H1 (cell line): ENCODE data around the gene SRSF1. TPM values are rescaled to one million over a fixed set of nuclear protein-coding genes. Genes with fewer than 3 reads are reported as not detected.
A peak's percentile ranks its signal among the peaks of the same experiment; 100 is the strongest.

Experiments used
- CTCF ChIA-PET: fragments of 300-600 bp; sonication (Branson Sonifier 250); formaldehyde crosslinking; loops from one replicate; lab custom pipeline; 2021; ENCODE audit not compliant: partially characterized antibody; lab: Charles Lee
- POLR2A ChIA-PET: fragments of 300-600 bp; sonication (Branson Sonifier 250); formaldehyde crosslinking; loops from one replicate; lab custom pipeline; 2021; ENCODE audit warnings: inconsistent platforms; ENCODE audit not compliant: partially characterized antibody; lab: Charles Lee
- DNase-seq, 2 experiments: peaks; one replicate each; pipeline versions ENCODE4 v3.0.0 to v3.0.0-alpha.2; 2010 to 2022; ENCODE audit warnings: low spot score in 2 of 2, low read depth in 1 of 2, mixed read lengths in 1 of 2
- FAIRE-seq: peaks from 2 replicates; lab custom pipeline; 2011; peaks lifted over from hg19 to GRCh38; lab: Jason Lieb, UNC
- H2AFZ ChIP-seq: 2 replicates; pipeline ENCODE4 v1.8.1; 2012; ENCODE audit warnings: low read length, inconsistent platforms
- H2AK5ac ChIP-seq: 2 replicates; pipeline ENCODE4 v1.6.1; 2013; ENCODE audit warnings: low read depth, low read length
- H2BK120ac ChIP-seq: replicated peaks from 2 replicates; pipeline ENCODE3; 2013; ENCODE audit warnings: low read depth, low read length, inconsistent platforms
- H2BK12ac ChIP-seq: 2 replicates; pipeline ENCODE4 v1.6.1; 2013; ENCODE audit warnings: low read depth, low read length
- H2BK15ac ChIP-seq: 2 replicates; pipeline ENCODE4 v1.6.1; 2013; ENCODE audit warnings: low read length
- H2BK20ac ChIP-seq: 2 replicates; pipeline ENCODE4 v1.6.1; 2013; ENCODE audit warnings: low read length
- H2BK5ac ChIP-seq: 2 replicates; pipeline ENCODE4 v1.6.1; 2013; ENCODE audit warnings: low read depth, low read length
- H3K14ac ChIP-seq: 2 replicates; pipeline ENCODE4 v1.6.1; 2013; ENCODE audit warnings: inconsistent platforms; ENCODE audit not compliant: insufficient read length
- H3K18ac ChIP-seq: 2 replicates; pipeline ENCODE4 v1.6.1; 2013; ENCODE audit warnings: low read length; ENCODE audit errors: extremely low read depth
- H3K23ac ChIP-seq: 2 replicates; pipeline ENCODE4 v1.6.1; 2013; ENCODE audit warnings: inconsistent platforms; ENCODE audit not compliant: insufficient read length
- H3K23me2 ChIP-seq: 2 replicates; pipeline ENCODE4 v1.6.1; 2013; ENCODE audit warnings: low read depth, low read length
- H3K27ac ChIP-seq: 2 replicates; pipeline ENCODE4 v1.6.1; 2011; ENCODE audit warnings: low read depth, low read length, inconsistent platforms
- H3K27me3 ChIP-seq, 4 experiments: replicated peaks in 1 of 4; 1 replicate in 1 of 4; 2 replicates in 3 of 4; pipeline versions ENCODE4 v1.6.1 to v1.8.1; 2011 to 2013; ENCODE audit warnings: low read length in 3 of 4, mild to moderate bottlenecking in 3 of 4, inconsistent platforms in 2 of 4, mixed read lengths in 2 of 4, moderate library complexity in 1 of 4; ENCODE audit not compliant: control insufficient read depth in 3 of 4, insufficient read depth in 3 of 4; ENCODE audit errors: extremely low read depth in 1 of 4
- H3K36me3 ChIP-seq, 4 experiments: 2 replicates each; pipeline versions ENCODE4 v1.6.1 to v1.8.1; 2011 to 2013; ENCODE audit warnings: mild to moderate bottlenecking in 4 of 4, low read length in 3 of 4, moderate library complexity in 2 of 4, control low read depth in 1 of 4, inconsistent platforms in 1 of 4; ENCODE audit not compliant: insufficient read depth in 4 of 4, control insufficient read depth in 2 of 4
- H3K4ac ChIP-seq: replicated peaks from 2 replicates; pipeline ENCODE3; 2013; ENCODE audit warnings: low read length, low read depth, mixed read lengths, inconsistent platforms; ENCODE audit not compliant: insufficient read length
- H3K4me1 ChIP-seq, 4 experiments: replicated peaks in 1 of 4; 1 replicate in 1 of 4; 2 replicates in 3 of 4; pipeline versions ENCODE4 v1.6.1 to v1.8.1; 2011 to 2013; ENCODE audit warnings: low read length in 3 of 4, inconsistent platforms in 2 of 4, mixed read lengths in 1 of 4; ENCODE audit not compliant: insufficient read depth in 4 of 4, control insufficient read depth in 3 of 4
- H3K4me2 ChIP-seq, 2 experiments: 2 replicates each; pipeline versions ENCODE4 v1.6.1 to v1.8.1; 2011 to 2013; ENCODE audit warnings: low read depth in 2 of 2, low read length in 2 of 2, control low read depth in 1 of 2, inconsistent platforms in 1 of 2, mild to moderate bottlenecking in 1 of 2; ENCODE audit not compliant: insufficient read depth in 1 of 2
- H3K4me3 ChIP-seq, 4 experiments: fragments of 200-600, 300-600 bp in 1 of 4; sonication (generic), shearing (Covaris generic), sonication (Bioruptor Twin) in 1 of 4; 2 replicates each; pipeline versions ENCODE4 v1.5.1 to v1.8.1; 2011 to 2016; ENCODE audit warnings: low read length in 4 of 4, low read depth in 3 of 4, control low read depth in 2 of 4, inconsistent platforms in 2 of 4, mild to moderate bottlenecking in 2 of 4, mixed read lengths in 1 of 4, moderate library complexity in 1 of 4; ENCODE audit not compliant: insufficient read depth in 2 of 4; ENCODE audit errors: extremely low read depth in 1 of 4
- H3K56ac ChIP-seq: replicated peaks from 2 replicates; pipeline ENCODE3; 2013; ENCODE audit warnings: low read depth, mild to moderate bottlenecking, mixed read lengths, low read length, inconsistent platforms; ENCODE audit not compliant: insufficient read length
- H3K79me1 ChIP-seq: 2 replicates; pipeline ENCODE4 v1.6.1; 2013; ENCODE audit warnings: low read depth, low read length, control low read depth
- H3K79me2 ChIP-seq, 2 experiments: 2 replicates each; pipeline versions ENCODE4 v1.6.1 to v1.8.1; 2012 to 2013; ENCODE audit warnings: low read length in 2 of 2, mild to moderate bottlenecking in 2 of 2, inconsistent platforms in 1 of 2; ENCODE audit not compliant: insufficient read depth in 2 of 2, control insufficient read depth in 1 of 2
- H3K9ac ChIP-seq, 4 experiments: replicated peaks in 1 of 4; 1 replicate in 1 of 4; 2 replicates in 3 of 4; pipeline versions ENCODE4 v1.6.1 to v1.8.1; 2011 to 2013; ENCODE audit warnings: low read depth in 3 of 4, low read length in 3 of 4, control low read depth in 2 of 4, mild to moderate bottlenecking in 2 of 4, moderate library complexity in 2 of 4, inconsistent platforms in 1 of 4; ENCODE audit errors: extremely low read depth in 1 of 4
- H3K9me3 ChIP-seq, 2 experiments: 2 replicates each; pipeline versions ENCODE4 v1.6.1 to v1.8.1; 2012 to 2013; ENCODE audit warnings: mild to moderate bottlenecking in 2 of 2, moderate library complexity in 2 of 2, control low read depth in 1 of 2, inconsistent platforms in 1 of 2, low read depth in 1 of 2, low read length in 1 of 2, mixed read lengths in 1 of 2; ENCODE audit not compliant: insufficient read depth in 2 of 2
- H4K20me1 ChIP-seq, 2 experiments: replicated peaks in 1 of 2; 2 replicates each; pipeline versions ENCODE3 to v1.8.1; 2011 to 2013; ENCODE audit warnings: inconsistent platforms in 2 of 2, low read length in 2 of 2, mild to moderate bottlenecking in 1 of 2; ENCODE audit not compliant: insufficient read depth in 2 of 2, control insufficient read depth in 1 of 2
- H4K5ac ChIP-seq: 2 replicates; pipeline ENCODE4 v1.6.1; 2013; ENCODE audit warnings: low read length, low read depth, mixed read lengths, inconsistent platforms; ENCODE audit not compliant: insufficient read length
- H4K8ac ChIP-seq: 2 replicates; pipeline ENCODE4 v1.8.0; 2013; ENCODE audit warnings: mild to moderate bottlenecking, moderate library complexity, low read length, inconsistent platforms; ENCODE audit not compliant: insufficient read depth; ENCODE audit errors: extremely low read depth
- H4K91ac ChIP-seq: replicated peaks from 2 replicates; pipeline ENCODE3; 2013; ENCODE audit warnings: low read length, mixed read lengths, inconsistent platforms; ENCODE audit not compliant: insufficient read length
- CTBP2 ChIP-seq: IDR thresholded peaks from 2 replicates; pipeline ENCODE4 v1.7.0; 2011; ENCODE audit warnings: borderline replicate concordance, mild to moderate bottlenecking, moderate library complexity, mixed read lengths, low read length; ENCODE audit not compliant: insufficient read depth, insufficient read length
- KDM4A ChIP-seq: IDR thresholded peaks from one replicate; pipeline ENCODE4 v1.7.1; 2012; ENCODE audit warnings: low read depth, mild to moderate bottlenecking, moderate library complexity, low read length, inconsistent platforms; ENCODE audit not compliant: severe bottlenecking
- PHF8 ChIP-seq: fragments of 200-600 bp; sonication (generic); conservative IDR thresholded peaks from 2 replicates; pipeline ENCODE4 v1.7.1; 2012; ENCODE audit warnings: low read depth, mild to moderate bottlenecking, inconsistent platforms, low read length, moderate library complexity
- RBBP5 ChIP-seq: IDR thresholded peaks from 2 replicates; pipeline ENCODE4 v1.7.1; 2012; ENCODE audit warnings: low read depth, mild to moderate bottlenecking, inconsistent platforms, low read length, moderate library complexity, borderline replicate concordance
- TAF1 ChIP-seq: IDR thresholded peaks from 2 replicates; pipeline ENCODE4 v1.6.1; 2011; ENCODE audit warnings: mild to moderate bottlenecking, low read depth, low read length
- YY1 ChIP-seq: IDR thresholded peaks from 2 replicates; pipeline ENCODE4 v1.6.1; 2011; ENCODE audit warnings: low read depth, mild to moderate bottlenecking, low read length
- WGBS, 2 experiments: shearing (Covaris generic) in 1 of 2; methylation state at CpG; one replicate each; pipeline versions ENCODE4 v1.1.6 to v1.1.7; 2013 to 2015; ENCODE audit warnings: low lambda C conversion rate in 2 of 2, mixed read lengths in 2 of 2, inconsistent platforms in 1 of 2, low coverage in 1 of 2, missing lambda C conversion rate in 1 of 2; ENCODE audit not compliant: insufficient replicate concordance in 2 of 2, insufficient coverage in 1 of 2, insufficient read length in 1 of 2; ENCODE audit errors: extremely low coverage in 1 of 2, missing lambda C conversion rate in 1 of 2; 5-methylcytosine and 5-hydroxymethylcytosine counted together
- polyA plus RNA-seq, 7 experiments: library from polyadenylated mRNA; depleted of rRNA in 3 of 7; stranded (reverse) in 5 of 7; unstranded in 2 of 7; fragments of >200 nt in 5 of 7; fragments of 200-250 nt in 2 of 7; gene quantifications; 1 replicate in 5 of 7; 2 replicates in 1 of 7; 4 replicates in 1 of 7; pipeline versions ENCODE4 v1.2.1 to v1.2.3, GENCODE V29; 2011 to 2013; ENCODE audit warnings: missing spikeins in 2 of 7, mixed read lengths in 2 of 7
- total RNA-seq: library from RNA; stranded (reverse); fragmentation: NEBNext Ultra II Directional; extraction: Animal tissue kit (Norgen Biotek cat#: 25700); gene quantifications from 2 replicates; pipeline ENCODE4 v1.2.1, GENCODE V29; 2021

Gene SRSF1
- total and polyA plus RNA-seq, 2 of the 8 experiments (the other 6 are each of a cell fraction or from before 2014, with no cell fraction given) = 149 to 429 TPM

DNA sequence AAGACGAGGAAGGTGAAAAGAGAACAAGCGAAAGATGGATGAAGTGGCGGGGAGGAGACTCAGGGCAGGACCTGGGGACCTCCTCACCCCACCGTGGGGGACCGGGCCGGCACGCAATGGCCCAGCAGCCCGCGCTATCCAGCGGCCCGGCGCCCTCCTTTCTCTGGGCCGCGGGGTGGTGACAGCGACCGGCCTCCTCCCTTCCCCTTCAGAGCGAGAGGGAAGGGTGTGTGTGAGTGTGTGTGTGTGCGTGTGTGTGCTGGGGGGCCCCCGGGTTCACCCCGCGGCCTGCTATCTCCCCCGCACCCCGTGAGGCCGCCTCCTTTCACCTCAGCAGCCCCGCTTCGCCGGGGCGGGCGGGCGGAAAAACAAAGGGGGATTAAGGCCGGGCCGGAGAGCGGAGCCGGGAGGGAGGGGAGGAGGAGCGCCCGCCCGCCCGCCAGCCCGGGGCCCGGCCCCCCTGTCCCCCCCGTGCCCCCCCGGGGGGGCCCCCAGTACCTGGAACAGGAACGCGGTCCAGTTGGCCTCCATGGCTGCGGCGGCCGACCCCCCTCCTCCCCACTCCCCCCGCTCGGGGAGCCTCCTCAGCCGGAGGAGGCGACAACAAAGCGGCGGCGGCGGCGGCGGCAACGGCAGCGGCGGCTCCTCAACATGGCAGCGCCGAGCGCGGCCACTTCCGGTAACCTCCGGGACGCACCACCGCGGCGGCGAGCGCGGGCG lies 19.3 kb downstream of the SRSF1 start, which contains the start of gene VEZF1:
TSS of gene VEZF1 (minus strand) at position 674 of the 720 bp plus-strand sequence. CDS start at position 531, 143 bp downstream.
- H3K27me3 ChIP-seq = no peaks in the 10 kb centered on the region
- peaks cover 4% of the 10 kb centered on the region; the same call in 1 of the 2 replicates for H3K79me1 ChIP-seq
- FAIRE-seq = no peak
- H3K9me3 ChIP-seq = no peaks in the 10 kb centered on the region
- no peak within 1 kb of the TSS for H2BK12ac ChIP-seq
- peaks cover 0 to 2% (median 0%) of the 10 kb centered on the region in 4 experiments; a peak in 3 of 7 replicates for H3K4me1 ChIP-seq
- H3K14ac ChIP-seq = peak within 1 kb of the TSS; percentile 9
- POLR2A ChIA-PET = interaction anchor here (0.7 to 28.0 kb wide), 17 partner anchors 9 to 183 kb away, joined by 3 to 672 read pairs (median 6); partner anchors contain the start of genes CUEDC1, MRPS23 and SRSF1
- peaks cover 6 to 43% of the 10 kb centered on the region in 2 experiments for H3K79me2 ChIP-seq
- peaks cover 0 to 4% (median 1%) of the 10 kb centered on the region in 4 experiments; a peak in 3 of 8 replicates for H3K36me3 ChIP-seq
- H2AFZ ChIP-seq = peak within 1 kb of the TSS; percentile 64; the same call in 1 of the 2 replicates
- H3K56ac ChIP-seq = peak within 1 kb of the TSS; percentile 79
- peak within 1 kb of the TSS; percentile 73; the same call in 1 of the 2 replicates for H2BK5ac ChIP-seq
- peak within 1 kb of the TSS; percentile 82 for H3K4ac ChIP-seq
- H3K9ac ChIP-seq = peak within 1 kb of the TSS; percentile 76 to 89 (median 82)
- H4K20me1 ChIP-seq = peaks cover 0 to 10% of the 10 kb centered on the region in 2 experiments
- no peak within 1 kb of the TSS for H2BK120ac ChIP-seq
- H3K4me2 ChIP-seq = peak within 1 kb of the TSS; percentile 94 to 100
- H3K18ac ChIP-seq = peak within 1 kb of the TSS; percentile 93; the same call in 1 of the 2 replicates
- TF ChIP-seq CTBP2 (no peak), RBBP5 (peak; percentile 31; the same call in 1 of the 2 replicates), YY1 (0 out of 2 replicates have a peak, but pooled peaks have one; percentile 37), KDM4A (peak; percentile 45), TAF1 (peak; percentile 49), PHF8 (peak; percentile 43; the same call in 1 of the 2 replicates)
- peak within 1 kb of the TSS; percentile 99 for H4K91ac ChIP-seq
- DNase-seq = no peak
- no peak within 1 kb of the TSS for H3K23ac ChIP-seq
- H4K5ac ChIP-seq = peak within 1 kb of the TSS; percentile 93
- peak within 1 kb of the TSS; percentile 89 for H3K27ac ChIP-seq
- H3K23me2 ChIP-seq = peaks cover 9% of the 10 kb centered on the region
- peak within 1 kb of the TSS; percentile 73 to 95 (median 86) for H3K4me3 ChIP-seq
- CTCF ChIA-PET = interaction anchor here (1.0 to 3.6 kb wide), 7 partner anchors 13 to 129 kb away, joined by 4 to 35 read pairs (median 6); no protein-coding TSS in a partner anchor
- WGBS, 2 experiments = 13% methylated on average over 3 of the region's 74 CpGs; no CpG with 5 or more reads in 1 of the 2 experiments
- peak within 1 kb of the TSS; percentile 45; the same call in 1 of the 2 replicates for H2AK5ac ChIP-seq
- H4K8ac ChIP-seq = peak within 1 kb of the TSS; percentile 94
- no peak within 1 kb of the TSS for H2BK15ac ChIP-seq
- no peak within 1 kb of the TSS for H2BK20ac ChIP-seq
